Body of pancreas (tissue), 4 donors: ENCODE data around the gene MAP3K5.

Experiments used
- CTCF ChIP-seq, 7 experiments: fragments of 450-650 bp in 4 of 7; fragments of 200-600 bp in 3 of 7; sonication (generic) in 3 of 7; IDR thresholded peaks; one replicate each; pipeline ENCODE4 v1.5.1; 2016 to 2019; ENCODE audit warnings: antibody characterized with exemption in 7 of 7
- POLR2A ChIP-seq, 3 donors: fragments of 450-650 bp; IDR thresholded peaks; one replicate each; pipeline ENCODE4 v1.6.1; 2016; ENCODE audit warnings: antibody characterized with exemption in 3 of 3, mild to moderate bottlenecking in 2 of 3

- TF ChIP-seq CTCF (IDR thresholded peaks at IDR 0.05): no peak
- no peak for TF ChIP-seq POLR2A (IDR thresholded peaks at IDR 0.05)
These were observed 19.9 kb upstream of the MAP3K5 start for GRCh38 chr6:136812174-136812573.
